NCI-H1417 (cell line): ENCODE measurements around the gene CPHXL.

ENCODE experiments used
- DNase-seq, 3 experiments: peaks; one replicate each; lab custom pipeline; 2025; lab: John Stamatoyannopoulos, UW

CPHXL gene

GRCh38 chr16:75726390-75726789, at the start of gene CPHXL:
CPHXL (minus strand) TSS chr16:75726490; CDS start chr16:75726442, 48 bp downstream.
- no peak for DNase-seq

GRCh38 chr16:75774197-75774596, 47.9 kb upstream of the CPHXL start:
- peak in 1 of 3 experiments; percentile 21 for DNase-seq

GRCh38 chr16:75770051-75770450, 43.8 kb upstream of the CPHXL start:
- DNase-seq, result no peak

- DNase-seq, result peak; percentile 42 to 88 (median 51)
Measured at GRCh38 chr16:75764154-75764768, 38.0 kb upstream of the CPHXL start.

GRCh38 chr16:75763204-75763603, 36.9 kb upstream of the CPHXL start:
- peak in 2 of 3 experiments; percentile 4 to 16 for DNase-seq

GRCh38 chr16:75762746-75763145, 36.5 kb upstream of the CPHXL start:
- no peak for DNase-seq

GRCh38 chr16:75761108-75761507, 34.8 kb upstream of the CPHXL start:
- no peak for DNase-seq

- DNase-seq, result no peak
Measured at GRCh38 chr16:75760018-75760519, 33.8 kb upstream of the CPHXL start.

- no peak for DNase-seq
Measured at GRCh38 chr16:75758215-75758614, 31.9 kb upstream of the CPHXL start.

- no peak for DNase-seq
Measured at GRCh38 chr16:75754141-75754540, 27.9 kb upstream of the CPHXL start.

GRCh38 chr16:75750528-75750927, 24.2 kb upstream of the CPHXL start:
- DNase-seq, result peak in 2 of 3 experiments; percentile 15 to 51

GRCh38 chr16:75746359-75746758, 20.1 kb upstream of the CPHXL start:
- DNase-seq, result peak in 1 of 3 experiments; percentile 28

- no peak for DNase-seq
Measured at GRCh38 chr16:75745823-75746222, 19.5 kb upstream of the CPHXL start.

- no peak for DNase-seq
Measured at GRCh38 chr16:75745242-75745641, 19.0 kb upstream of the CPHXL start.

GRCh38 chr16:75742424-75743047, 16.2 kb upstream of the CPHXL start:
- no peak for DNase-seq

GRCh38 chr16:75733305-75734211, 7.3 kb upstream of the CPHXL start:
- peak; percentile 2 to 45 (median 9) for DNase-seq

- no peak for DNase-seq
Measured at GRCh38 chr16:75732871-75733270, 6.6 kb upstream of the CPHXL start.

- no peak for DNase-seq
Measured at GRCh38 chr16:75727221-75727620, 931 bp upstream of the CPHXL start.

- no peak for DNase-seq
Measured at GRCh38 chr16:75718452-75718851, 7.8 kb downstream of the CPHXL start.

GRCh38 chr16:75714661-75715060, 11.6 kb downstream of the CPHXL start:
- DNase-seq, result no peak

GRCh38 chr16:75710344-75710743, 15.9 kb downstream of the CPHXL start:
- peak in 1 of 3 experiments; percentile 4 for DNase-seq

- no peak for DNase-seq
Measured at GRCh38 chr16:75703306-75703705, 23.0 kb downstream of the CPHXL start.
